GM23338 (cell line): ENCODE results near the gene SELENOS. TPM values are rescaled to one million over a fixed set of nuclear protein-coding genes. Genes with fewer than 3 reads are reported as not detected.

Source experiments
- EZH2phosphoT487 ChIP-seq: fragments of 200-600 bp; sonication (generic); IDR thresholded peaks from one replicate; pipeline ENCODE4 v1.8.1; 2018; ENCODE audit warnings: antibody characterized with exemption; ENCODE audit not compliant: unreplicated experiment
- POLR2AphosphoS5 ChIP-seq: IDR thresholded peaks from 2 replicates; pipeline ENCODE4 v1.6.1; 2016; ENCODE audit warnings: antibody characterized with exemption, low read depth
- ZNF114 ChIP-seq: fragments of 250-450 bp; sonication (Bioruptor Pico); IDR thresholded peaks from 2 replicates; pipeline ENCODE4 v1.5.0; 2020; ENCODE audit warnings: mild to moderate bottlenecking, moderate library complexity
- ZNF331 ChIP-seq: fragments of 250-450 bp; sonication (Bioruptor Pico); IDR thresholded peaks from 2 replicates; pipeline ENCODE4 v1.5.0; 2020; ENCODE audit warnings: low read depth, mild to moderate bottlenecking, moderate library complexity
- polyA plus RNA-seq: library from polyadenylated mRNA; unstranded; fragments of >200 nt; fragmentation: Nextera tagmentation; extraction: Ambion mirVana; gene quantifications from 2 replicates; pipeline ENCODE4 v1.2.1, GENCODE V29; 2016
- total RNA-seq: library from RNA; depleted of rRNA; stranded (reverse); fragments of >200 nt; shearing (Covaris generic); gene quantifications from 2 replicates; pipeline ENCODE4 v1.2.3, GENCODE V29; 2014
- TF ChIP-seq, protein P1 (sequence below): fragments of 250-450 bp; sonication (Bioruptor Pico); IDR thresholded peaks from 2 replicates; pipeline ENCODE4 v1.5.0; 2020; ENCODE audit warnings: mild to moderate bottlenecking, moderate library complexity
- TF ChIP-seq, protein P2 (sequence below): IDR thresholded peaks from one replicate; pipeline ENCODE4 v1.6.1; 2018; ENCODE audit warnings: antibody characterized with exemption; ENCODE audit not compliant: unreplicated experiment

SELENOS gene
- total and polyA plus RNA-seq, 2 experiments from 2014 or later: 37.0 to 106 TPM

DNA sequence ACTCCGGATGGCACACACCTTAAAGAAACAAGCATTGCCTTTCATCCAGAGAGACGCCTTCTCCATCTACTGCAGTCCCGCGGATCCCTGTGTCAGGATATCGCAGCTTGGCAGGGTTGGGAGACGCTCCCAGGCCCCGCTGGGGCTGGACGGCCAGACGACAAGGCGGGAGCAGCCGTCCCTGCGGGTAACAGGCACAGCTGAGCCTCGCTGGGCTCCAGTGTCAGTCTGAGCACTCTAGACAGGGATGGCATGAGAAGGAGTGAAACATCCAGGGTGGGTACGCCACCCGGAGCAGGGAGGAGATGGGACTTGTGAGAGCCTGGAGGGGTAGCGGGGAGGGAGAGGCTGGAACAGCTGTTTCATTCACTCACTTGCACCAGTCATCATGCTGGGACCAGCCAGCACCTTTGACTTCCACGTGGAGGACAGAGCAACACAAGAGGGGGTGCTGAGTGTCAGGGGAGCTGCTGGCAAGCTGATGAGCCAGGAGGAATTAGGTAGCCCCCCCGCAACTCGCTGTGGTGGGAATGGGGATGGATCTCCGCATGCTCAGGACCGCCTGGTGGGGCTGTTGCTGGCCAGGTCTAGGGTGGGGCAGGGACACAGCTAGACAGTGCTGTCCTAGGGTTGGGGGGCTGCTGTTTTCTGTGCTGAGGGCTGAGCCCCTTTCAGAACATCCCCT is 49.3 kb upstream of the SELENOS start (continued):
- TF ChIP-seq, protein P1, sequence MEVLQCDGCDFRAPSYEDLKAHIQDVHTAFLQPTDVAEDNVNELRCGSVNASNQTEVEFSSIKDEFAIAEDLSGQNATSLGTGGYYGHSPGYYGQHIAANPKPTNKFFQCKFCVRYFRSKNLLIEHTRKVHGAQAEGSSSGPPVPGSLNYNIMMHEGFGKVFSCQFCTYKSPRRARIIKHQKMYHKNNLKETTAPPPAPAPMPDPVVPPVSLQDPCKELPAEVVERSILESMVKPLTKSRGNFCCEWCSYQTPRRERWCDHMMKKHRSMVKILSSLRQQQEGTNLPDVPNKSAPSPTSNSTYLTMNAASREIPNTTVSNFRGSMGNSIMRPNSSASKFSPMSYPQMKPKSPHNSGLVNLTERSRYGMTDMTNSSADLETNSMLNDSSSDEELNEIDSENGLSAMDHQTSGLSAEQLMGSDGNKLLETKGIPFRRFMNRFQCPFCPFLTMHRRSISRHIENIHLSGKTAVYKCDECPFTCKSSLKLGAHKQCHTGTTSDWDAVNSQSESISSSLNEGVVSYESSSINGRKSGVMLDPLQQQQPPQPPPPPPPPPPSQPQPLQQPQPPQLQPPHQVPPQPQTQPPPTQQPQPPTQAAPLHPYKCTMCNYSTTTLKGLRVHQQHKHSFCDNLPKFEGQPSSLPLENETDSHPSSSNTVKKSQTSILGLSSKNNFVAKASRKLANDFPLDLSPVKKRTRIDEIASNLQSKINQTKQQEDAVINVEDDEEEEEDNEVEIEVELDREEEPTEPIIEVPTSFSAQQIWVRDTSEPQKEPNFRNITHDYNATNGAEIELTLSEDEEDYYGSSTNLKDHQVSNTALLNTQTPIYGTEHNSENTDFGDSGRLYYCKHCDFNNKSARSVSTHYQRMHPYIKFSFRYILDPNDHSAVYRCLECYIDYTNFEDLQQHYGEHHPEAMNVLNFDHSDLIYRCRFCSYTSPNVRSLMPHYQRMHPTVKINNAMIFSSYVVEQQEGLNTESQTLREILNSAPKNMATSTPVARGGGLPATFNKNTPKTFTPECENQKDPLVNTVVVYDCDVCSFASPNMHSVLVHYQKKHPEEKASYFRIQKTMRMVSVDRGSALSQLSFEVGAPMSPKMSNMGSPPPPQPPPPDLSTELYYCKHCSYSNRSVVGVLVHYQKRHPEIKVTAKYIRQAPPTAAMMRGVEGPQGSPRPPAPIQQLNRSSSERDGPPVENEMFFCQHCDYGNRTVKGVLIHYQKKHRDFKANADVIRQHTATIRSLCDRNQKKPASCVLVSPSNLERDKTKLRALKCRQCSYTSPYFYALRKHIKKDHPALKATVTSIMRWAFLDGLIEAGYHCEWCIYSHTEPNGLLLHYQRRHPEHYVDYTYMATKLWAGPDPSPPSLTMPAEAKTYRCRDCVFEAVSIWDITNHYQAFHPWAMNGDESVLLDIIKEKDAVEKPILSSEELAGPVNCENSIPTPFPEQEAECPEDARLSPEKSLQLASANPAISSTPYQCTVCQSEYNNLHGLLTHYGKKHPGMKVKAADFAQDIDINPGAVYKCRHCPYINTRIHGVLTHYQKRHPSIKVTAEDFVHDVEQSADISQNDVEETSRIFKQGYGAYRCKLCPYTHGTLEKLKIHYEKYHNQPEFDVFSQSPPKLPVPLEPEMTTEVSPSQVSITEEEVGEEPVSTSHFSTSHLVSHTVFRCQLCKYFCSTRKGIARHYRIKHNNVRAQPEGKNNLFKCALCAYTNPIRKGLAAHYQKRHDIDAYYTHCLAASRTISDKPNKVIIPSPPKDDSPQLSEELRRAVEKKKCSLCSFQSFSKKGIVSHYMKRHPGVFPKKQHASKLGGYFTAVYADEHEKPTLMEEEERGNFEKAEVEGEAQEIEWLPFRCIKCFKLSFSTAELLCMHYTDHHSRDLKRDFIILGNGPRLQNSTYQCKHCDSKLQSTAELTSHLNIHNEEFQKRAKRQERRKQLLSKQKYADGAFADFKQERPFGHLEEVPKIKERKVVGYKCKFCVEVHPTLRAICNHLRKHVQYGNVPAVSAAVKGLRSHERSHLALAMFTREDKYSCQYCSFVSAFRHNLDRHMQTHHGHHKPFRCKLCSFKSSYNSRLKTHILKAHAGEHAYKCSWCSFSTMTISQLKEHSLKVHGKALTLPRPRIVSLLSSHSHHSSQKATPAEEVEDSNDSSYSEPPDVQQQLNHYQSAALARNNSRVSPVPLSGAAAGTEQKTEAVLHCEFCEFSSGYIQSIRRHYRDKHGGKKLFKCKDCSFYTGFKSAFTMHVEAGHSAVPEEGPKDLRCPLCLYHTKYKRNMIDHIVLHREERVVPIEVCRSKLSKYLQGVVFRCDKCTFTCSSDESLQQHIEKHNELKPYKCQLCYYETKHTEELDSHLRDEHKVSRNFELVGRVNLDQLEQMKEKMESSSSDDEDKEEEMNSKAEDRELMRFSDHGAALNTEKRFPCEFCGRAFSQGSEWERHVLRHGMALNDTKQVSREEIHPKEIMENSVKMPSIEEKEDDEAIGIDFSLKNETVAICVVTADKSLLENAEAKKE: no peak
- no peak for TF ChIP-seq POLR2AphosphoS5
- TF ChIP-seq EZH2phosphoT487: no peak
- no peak for TF ChIP-seq ZNF331 (CRISPR knock-in tag)
- TF ChIP-seq, protein P2, sequence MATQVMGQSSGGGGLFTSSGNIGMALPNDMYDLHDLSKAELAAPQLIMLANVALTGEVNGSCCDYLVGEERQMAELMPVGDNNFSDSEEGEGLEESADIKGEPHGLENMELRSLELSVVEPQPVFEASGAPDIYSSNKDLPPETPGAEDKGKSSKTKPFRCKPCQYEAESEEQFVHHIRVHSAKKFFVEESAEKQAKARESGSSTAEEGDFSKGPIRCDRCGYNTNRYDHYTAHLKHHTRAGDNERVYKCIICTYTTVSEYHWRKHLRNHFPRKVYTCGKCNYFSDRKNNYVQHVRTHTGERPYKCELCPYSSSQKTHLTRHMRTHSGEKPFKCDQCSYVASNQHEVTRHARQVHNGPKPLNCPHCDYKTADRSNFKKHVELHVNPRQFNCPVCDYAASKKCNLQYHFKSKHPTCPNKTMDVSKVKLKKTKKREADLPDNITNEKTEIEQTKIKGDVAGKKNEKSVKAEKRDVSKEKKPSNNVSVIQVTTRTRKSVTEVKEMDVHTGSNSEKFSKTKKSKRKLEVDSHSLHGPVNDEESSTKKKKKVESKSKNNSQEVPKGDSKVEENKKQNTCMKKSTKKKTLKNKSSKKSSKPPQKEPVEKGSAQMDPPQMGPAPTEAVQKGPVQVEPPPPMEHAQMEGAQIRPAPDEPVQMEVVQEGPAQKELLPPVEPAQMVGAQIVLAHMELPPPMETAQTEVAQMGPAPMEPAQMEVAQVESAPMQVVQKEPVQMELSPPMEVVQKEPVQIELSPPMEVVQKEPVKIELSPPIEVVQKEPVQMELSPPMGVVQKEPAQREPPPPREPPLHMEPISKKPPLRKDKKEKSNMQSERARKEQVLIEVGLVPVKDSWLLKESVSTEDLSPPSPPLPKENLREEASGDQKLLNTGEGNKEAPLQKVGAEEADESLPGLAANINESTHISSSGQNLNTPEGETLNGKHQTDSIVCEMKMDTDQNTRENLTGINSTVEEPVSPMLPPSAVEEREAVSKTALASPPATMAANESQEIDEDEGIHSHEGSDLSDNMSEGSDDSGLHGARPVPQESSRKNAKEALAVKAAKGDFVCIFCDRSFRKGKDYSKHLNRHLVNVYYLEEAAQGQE: no peak
- no peak for TF ChIP-seq ZNF114 (CRISPR knock-in tag)
